ENCODE data around the gene C3AR1.
"Not testable (repeated sequence)": the region's sequence is repeated elsewhere in the genome, so short reads cannot be mapped to it uniquely, and the experiment has no call there.

The C3AR1 gene

GRCh38 chr12:8028267-8028666 is 37.9 kb downstream of the C3AR1 start:
- DNase-seq (ENCODE audit: low spot score), result no peak

DNA sequence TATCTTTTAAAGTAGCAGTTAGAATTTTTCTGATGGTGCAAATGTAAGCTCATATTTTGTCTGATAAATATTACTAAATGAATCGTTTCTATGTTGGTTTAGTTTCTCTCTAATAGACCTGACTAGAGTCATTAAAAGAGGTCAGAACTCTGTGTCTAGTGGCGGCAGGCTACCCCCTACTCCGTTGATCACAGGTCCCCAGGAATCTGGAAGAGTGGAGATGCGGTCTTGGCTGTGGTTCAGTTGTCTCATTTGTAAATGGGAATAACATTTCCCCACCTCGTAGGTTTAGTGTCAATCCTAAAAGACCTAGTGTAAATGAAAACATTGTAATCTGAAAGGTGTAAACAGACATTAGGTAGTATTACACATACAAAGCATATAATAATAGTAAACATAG is 38.3 kb downstream of the C3AR1 start:
- no peak for DNase-seq (ENCODE audit: low spot score)

- peak; percentile 98 for DNase-seq (ENCODE audit: low spot score)
Observed at GRCh38 chr12:8026291-8026900, 39.8 kb downstream of the C3AR1 start.

GRCh38 chr12:8018666-8019581 is 47.2 kb downstream of the C3AR1 start:
- no peak for DNase-seq (ENCODE audit: low spot score)

GRCh38 chr12:8018213-8018612 is 47.9 kb downstream of the C3AR1 start:
- not testable (repeated sequence) for DNase-seq (ENCODE audit: low spot score)

DNA sequence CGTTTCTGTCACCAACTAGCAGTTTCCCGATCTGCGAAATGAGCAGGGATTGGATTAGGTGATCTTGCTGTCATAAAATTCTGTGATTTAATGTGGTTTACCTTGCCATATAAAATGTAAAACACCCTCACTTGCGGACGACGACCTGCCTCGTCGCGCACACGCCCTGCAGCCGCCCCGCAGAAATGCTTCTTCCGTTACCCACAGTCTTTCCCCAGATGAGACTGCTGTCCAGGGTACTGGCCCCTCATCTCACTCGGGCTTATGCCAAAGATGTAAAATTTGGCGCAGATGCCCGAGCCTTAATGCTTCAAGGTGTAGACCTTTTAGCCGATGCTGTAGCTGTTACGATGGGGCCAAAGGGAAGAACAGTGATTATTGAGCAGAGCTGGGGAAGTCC is 51.3 kb downstream of the C3AR1 start:
- no peak for DNase-seq (ENCODE audit: low spot score)

DNA sequence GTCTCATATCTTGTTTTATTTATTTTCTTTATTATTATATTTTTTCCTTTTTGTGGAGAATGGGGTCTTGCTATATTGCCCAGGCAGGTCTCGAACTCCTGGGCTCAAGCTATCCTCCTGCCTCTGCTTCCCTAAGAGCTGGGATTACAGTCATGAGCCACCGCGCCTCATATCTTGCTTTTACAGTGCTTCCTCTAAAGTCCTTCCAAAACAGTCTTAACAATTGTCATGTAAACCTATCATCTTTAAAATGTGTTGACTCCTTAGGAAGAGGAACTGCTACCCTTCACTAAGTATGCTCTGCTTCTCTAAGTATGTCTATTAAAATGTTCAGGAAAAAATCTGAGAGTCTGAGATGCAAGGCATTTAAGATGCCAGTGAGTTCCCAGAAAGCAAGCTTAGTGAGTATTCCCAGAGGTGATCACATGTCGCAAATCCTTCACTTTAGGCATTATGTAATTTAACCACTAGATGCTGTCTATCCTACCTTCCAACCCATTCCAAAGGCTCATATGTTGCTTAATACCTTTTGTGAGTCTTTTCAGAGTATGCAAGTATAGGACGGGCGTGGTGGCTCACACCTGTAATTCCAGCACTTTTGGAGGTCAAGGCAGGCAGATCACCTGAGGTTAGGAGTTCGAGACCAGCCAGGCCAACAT is 53.4 kb downstream of the C3AR1 start:
- DNase-seq (ENCODE audit: low spot score), result no peak

GRCh38 chr12:8011331-8011730 is 54.8 kb downstream of the C3AR1 start:
- no peak for DNase-seq (ENCODE audit: low spot score)

Data from SK-N-DZ (cell line).